ENCODE results near the gene PARD3B. TPM values are rescaled to one million over a fixed set of nuclear protein-coding genes. Genes with fewer than 3 reads are reported as not detected.

Gene PARD3B
- total and polyA plus RNA-seq, 2 of the 13 experiments (the other 11 are each of a cell fraction or from before 2014, with no cell fraction given) = 0.71 to 2.3 TPM

GRCh38 chr2:205055251-205055650, 510.0 kb downstream of the PARD3B start:
- H4K20me1 ChIP-seq (ENCODE audit: insufficient read depth, low read length) = no peaks in the 10 kb centered on the region
- H3K4me2 ChIP-seq (ENCODE audit: low read depth, low read length) = no peak overlapping the region
- TF ChIP-seq MTF2 (CRISPR knock-in tag; IDR thresholded peaks at IDR 0.05; ENCODE audit: borderline replicate concordance) = no peak
- no peak for TF ChIP-seq ZNF350 (CRISPR knock-in tag; IDR thresholded peaks at IDR 0.05; ENCODE audit: borderline replicate concordance, low read depth)
- TF ChIP-seq CHCHD3 (CRISPR knock-in tag; IDR thresholded peaks at IDR 0.05) = no peak
- TF ChIP-seq SOX13 (IDR thresholded peaks at IDR 0.05) = no peak
- TF ChIP-seq SOX13 (CRISPR knock-in tag; conservative IDR thresholded peaks at IDR 0.05 in 1 of 2, IDR thresholded peaks at IDR 0.05 in 1 of 2) = no peak
- no peak for TF ChIP-seq ZNF552 (CRISPR knock-in tag; IDR thresholded peaks at IDR 0.05; ENCODE audit: borderline replicate concordance)
- TF ChIP-seq RBAK (CRISPR knock-in tag; IDR thresholded peaks at IDR 0.05) = no peak
- TF ChIP-seq MAFG (CRISPR knock-in tag; IDR thresholded peaks at IDR 0.05) = no peak
- TF ChIP-seq ZNF251 (CRISPR knock-in tag; IDR thresholded peaks at IDR 0.05) = no peak
- no peak for TF ChIP-seq PLRG1 (conservative IDR thresholded peaks at IDR 0.05)
- no peak for TF ChIP-seq MED1 (CRISPR knock-in tag; IDR thresholded peaks at IDR 0.05)
- no peak for TF ChIP-seq FOXA3 (CRISPR knock-in tag; IDR thresholded peaks at IDR 0.05)
- TF ChIP-seq, protein P1, sequence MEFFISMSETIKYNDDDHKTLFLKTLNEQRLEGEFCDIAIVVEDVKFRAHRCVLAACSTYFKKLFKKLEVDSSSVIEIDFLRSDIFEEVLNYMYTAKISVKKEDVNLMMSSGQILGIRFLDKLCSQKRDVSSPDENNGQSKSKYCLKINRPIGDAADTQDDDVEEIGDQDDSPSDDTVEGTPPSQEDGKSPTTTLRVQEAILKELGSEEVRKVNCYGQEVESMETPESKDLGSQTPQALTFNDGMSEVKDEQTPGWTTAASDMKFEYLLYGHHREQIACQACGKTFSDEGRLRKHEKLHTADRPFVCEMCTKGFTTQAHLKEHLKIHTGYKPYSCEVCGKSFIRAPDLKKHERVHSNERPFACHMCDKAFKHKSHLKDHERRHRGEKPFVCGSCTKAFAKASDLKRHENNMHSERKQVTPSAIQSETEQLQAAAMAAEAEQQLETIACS (CRISPR knock-in tag; IDR thresholded peaks at IDR 0.05) = no peak
- TF ChIP-seq ZNF737 (CRISPR knock-in tag; IDR thresholded peaks at IDR 0.05; ENCODE audit: borderline replicate concordance) = no peak
- TF ChIP-seq CAMTA2 (CRISPR knock-in tag; IDR thresholded peaks at IDR 0.05; ENCODE audit: borderline replicate concordance) = no peak
- no peak for ATAC-seq
- H2AFZ ChIP-seq (ENCODE audit: low read length) = no peak overlapping the region
- H3K9me3 ChIP-seq (ENCODE audit: low read length) = peaks cover 21% of the 10 kb centered on the region; the same call in 1 of the 2 replicates
- H3K79me2 ChIP-seq (ENCODE audit: insufficient read depth, low read length) = no peaks in the 10 kb centered on the region
- 79% methylated on average over 2 of the region's 2 CpGs for WGBS (ENCODE audit: low lambda C conversion rate)
- in situ Hi-C loops (cut with HindIII; ENCODE audit: extremely low pct_ligation_motif_present, low pct_unique_long_range_greater_than_20kb) (no loop called here), intact Hi-C loops (cut with micrococcal nuclease; ENCODE audit: unreplicated experiment) (no loop called here)
- no peak for FAIRE-seq
- ChIA-PET CTCF (ENCODE audit: low intra/inter-chr PET ratio, low total read pairs) (no interaction called here), POLR2A (no interaction called here)
- no peaks in the 10 kb centered on the region for H3K36me3 ChIP-seq (replicated peaks in 1 of 2; ENCODE audit: control insufficient read depth in 1 of 2, insufficient read depth in 2 of 2, low read length in 2 of 2)
- no TSS peak for BruUV-seq (replicated peaks)
- H3K4me1 ChIP-seq (ENCODE audit: insufficient read depth, low read length) = no peaks in the 10 kb centered on the region
- H3K4me3 ChIP-seq (replicated peaks in 1 of 3; ENCODE audit: insufficient read depth in 1 of 3, low read depth in 2 of 3, low read length in 3 of 3) = no peak overlapping the region
- no peak for DNase-seq (ENCODE audit: low spot score)
- H3K27me3 ChIP-seq (ENCODE audit: control insufficient read depth in 1 of 2, insufficient read depth in 2 of 2, low read length in 2 of 2) = no peaks in the 10 kb centered on the region
- H3K9ac ChIP-seq (ENCODE audit: insufficient read depth, low read depth, low read length) = no peak overlapping the region
- H3K27ac ChIP-seq (ENCODE audit: extremely low read length, insufficient read depth, low read length) = no peak overlapping the region

Data from HepG2 (cell line).